ENCODE results near the gene PSMA2.
"Not testable (repeated sequence)": the region's sequence is repeated elsewhere in the genome, so short reads cannot be mapped to it uniquely, and the experiment has no call there.

PSMA2 gene

DNA sequence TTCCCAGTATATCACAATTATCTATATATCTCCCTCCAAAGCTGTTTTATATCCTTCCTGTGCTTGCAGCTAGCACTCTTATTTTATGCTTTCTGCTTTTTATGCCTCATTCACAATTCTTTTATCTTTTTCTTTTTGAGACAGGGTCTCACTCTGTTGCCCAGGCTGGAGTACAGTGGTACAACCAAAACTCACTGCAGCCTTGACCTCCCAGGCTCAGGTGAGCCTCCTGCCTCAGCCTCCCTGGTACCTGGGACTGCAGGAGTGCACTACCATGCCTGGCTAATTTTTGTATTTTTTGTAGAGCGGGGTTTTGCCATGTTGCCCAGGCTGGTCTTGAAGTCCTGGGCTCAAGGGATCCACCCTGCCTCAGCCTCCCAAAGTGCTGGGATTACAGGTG is 25.8 kb downstream of the PSMA2 start:
- no peak for DNase-seq (ENCODE audit: low read depth)

DNA sequence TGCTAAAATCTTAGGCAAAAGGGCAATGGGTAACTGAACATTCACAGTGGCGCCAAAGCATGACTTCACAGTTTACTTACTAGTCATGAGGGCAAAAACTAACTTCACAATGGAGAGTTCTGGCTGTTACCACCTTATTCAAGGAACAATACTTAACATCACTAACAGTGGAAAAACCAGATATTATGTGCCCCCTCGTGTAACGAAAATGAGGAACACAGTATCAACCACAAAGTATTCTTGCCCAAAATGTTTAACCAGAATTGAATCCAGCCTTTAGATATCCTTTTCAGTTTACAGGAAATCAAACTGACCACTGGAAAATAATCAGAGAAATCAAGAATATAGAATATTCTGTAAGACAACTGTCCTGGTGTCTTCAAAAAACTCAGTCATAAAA is 29.6 kb downstream of the PSMA2 start:
- no peak for DNase-seq (ENCODE audit: low read depth)

DNA sequence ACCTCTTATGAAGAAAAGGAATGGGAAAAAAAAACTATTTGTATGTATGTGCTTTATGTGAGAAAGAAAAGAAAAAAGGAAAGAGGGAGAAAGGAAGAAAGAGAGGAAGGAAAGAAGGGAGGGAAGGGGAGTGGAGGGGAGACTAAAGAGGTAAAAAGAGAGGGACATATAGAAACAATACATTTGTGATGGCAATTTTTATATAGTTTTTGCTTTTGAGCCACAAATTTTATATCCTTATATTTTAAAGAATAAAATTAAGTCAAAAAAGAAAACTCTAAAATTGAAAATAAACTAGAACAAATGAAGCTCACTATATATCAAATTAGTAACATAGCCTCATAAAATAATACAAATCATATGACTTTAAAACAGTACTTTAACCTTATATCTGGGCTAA is 31.1 kb downstream of the PSMA2 start:
- no peak for DNase-seq (ENCODE audit: low read depth)

DNA sequence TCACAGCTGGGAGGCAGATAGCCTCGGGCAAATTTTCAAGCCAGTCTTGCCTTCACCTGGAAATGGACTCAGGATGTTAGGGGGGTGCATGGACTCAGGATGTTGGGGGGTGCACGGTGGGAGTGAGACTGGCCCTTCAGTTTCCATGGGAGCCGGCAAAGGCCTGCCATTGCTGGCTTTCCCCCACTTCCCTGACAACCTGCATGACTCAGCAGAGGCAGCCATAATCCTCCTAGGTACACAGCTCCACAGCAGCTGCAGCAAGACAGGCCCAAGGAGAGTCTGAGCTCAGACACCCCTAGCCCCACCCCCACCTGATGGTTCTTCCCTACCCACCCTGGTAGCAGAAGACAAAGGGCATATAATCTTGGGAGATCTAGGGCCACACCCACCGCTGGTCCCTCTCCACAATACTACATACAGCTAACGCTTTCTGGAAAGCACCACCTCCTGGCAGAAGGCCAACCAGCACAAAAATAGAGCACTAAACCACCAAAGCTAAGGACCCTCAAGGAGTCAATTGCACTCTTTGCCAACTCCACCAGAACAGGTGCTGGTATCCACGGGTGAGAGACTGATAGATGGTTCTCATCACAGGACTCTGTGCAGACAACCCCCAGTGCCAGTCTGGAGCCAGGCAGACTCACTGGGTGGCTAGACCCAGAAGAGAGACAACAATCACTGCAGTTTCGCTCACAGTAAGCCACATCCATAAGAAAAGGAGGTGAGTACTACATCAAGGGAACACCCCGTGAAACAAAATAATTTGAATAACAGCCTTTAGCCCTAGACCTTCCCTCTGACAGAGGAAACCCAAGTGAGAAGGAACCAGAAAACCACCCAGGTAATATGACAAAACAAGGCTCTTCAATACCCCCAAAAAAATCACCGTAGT is 38.4 kb downstream of the PSMA2 start:
- DNase-seq (ENCODE audit: low read depth), result no peak

DNA sequence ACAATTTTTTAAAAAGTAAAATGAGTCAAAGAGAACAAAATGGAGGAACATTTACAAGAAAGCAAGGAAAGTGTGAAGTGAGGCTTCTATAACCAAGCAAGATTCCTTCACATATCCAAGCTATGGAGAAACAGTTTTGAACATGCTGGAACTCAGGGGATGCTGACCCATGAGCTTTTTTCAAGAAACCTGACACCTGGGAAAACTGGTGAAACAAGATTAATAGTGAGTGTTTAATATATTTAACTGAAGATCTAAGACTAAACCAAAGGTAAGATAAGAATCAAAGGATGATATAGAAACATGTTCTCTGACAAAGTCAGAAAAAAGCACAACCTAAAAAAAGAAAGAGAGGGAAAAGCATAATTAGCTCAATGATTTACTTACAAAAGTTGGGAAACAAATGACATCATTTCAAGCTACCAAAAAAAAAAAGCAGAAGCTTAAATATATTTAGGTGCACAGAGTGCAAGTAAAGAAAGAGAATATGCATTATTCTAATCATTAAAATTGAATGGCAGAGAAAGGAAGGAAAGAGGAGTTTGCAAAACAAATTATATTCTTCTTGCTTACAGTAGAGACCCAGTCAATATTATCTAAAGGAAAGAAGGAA is 45.0 kb downstream of the PSMA2 start:
- DNase-seq (ENCODE audit: low read depth), result no peak

DNA sequence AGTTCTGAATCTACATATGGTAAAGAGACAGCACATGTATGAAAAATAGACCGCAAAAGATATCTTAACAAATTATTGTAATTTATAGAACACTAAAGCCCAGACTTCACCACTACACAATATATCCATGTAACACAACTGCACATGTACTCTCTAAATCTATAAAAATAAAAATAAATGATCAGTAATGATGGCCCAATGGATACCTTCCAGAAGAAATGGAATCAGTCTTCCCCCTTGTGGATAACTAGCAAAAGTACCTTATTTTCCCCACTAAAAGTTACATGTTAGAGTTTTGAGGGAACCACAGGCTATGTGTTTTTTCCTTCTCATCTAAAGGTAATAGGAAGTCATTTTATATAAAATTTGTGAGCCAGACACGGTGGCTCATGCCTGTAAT is 45.8 kb downstream of the PSMA2 start:
- DNase-seq (ENCODE audit: low read depth), result no peak

DNA sequence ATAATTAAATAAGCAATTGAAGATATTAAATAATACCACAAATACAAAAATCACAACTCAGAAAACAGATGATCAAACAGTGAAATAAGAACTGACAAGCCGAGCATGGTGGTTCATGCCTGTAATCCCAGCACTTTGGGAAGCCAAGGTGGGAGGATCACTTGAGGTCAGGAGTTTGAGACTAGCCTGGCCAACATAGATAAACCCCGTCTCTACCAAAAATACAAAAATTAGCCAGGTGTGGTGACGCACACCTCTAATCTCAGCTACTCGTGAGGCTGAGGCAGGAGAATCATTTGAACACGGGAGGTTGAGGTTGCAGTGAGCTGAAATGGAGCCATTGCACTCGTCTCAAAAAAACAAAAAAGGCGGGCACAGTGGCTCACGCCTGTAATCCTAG is 46.8 kb downstream of the PSMA2 start:
- DNase-seq (ENCODE audit: low read depth), result not testable (repeated sequence)

DNA sequence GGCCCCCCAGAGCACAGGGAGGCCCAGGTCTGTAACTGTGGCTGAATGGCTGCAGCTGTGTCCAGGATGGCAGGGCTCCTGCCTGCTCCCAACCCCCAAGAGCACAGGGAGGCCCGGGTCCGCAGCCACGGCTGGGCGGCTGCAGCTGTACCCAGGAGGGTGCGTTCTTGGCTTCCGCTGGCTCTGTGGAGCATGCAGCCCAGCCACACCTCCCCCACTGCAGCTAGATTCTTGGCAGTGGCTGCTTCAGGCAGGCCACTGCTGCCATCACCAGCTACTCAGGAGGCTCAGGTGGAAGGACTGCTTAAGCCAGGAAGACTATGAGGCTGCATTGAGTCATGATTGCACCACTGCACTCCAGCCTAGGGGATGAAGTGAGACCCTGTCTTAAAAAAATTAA is 48.0 kb downstream of the PSMA2 start:
- no peak for DNase-seq (ENCODE audit: low read depth)

DNA sequence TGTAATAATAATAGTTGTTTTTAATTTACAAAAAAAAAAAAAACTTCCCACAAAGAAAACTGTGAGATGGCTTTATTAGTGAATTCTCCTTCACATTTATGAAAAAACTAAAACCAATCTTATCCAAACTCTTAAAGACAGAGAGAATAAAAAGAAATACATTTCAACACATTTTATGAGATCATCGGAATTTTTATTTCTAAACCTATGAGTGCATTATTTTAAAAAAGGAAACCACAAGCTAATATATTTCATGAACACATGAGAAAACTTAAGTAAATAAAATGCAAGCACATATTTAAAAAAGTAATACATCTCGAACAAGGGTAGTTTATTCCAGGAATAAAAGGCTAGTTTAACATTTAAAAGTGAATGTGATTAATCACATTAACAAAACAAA is 51.6 kb downstream of the PSMA2 start:
- DNase-seq (ENCODE audit: low read depth), result no peak

DNA sequence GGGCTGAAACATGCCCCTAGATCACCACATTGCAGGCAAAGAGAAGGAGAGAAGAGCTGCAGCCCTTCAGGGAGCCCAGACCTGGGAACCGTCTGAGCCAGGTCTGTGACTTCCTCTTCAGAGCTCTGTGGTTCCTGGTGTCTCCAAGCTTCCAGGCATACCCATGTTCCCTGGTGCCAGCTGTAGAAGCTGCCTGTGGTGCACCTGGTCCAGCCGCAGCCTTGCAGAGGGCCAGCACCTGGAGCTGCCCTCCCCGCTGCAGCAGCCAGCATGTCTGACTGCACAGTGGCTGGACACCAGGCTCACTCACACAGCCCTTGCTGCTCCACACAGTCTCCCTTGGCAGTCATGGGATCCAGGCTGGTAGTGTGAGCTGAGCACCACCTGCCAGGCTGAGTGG is 53.7 kb downstream of the PSMA2 start:
- no peak for DNase-seq (ENCODE audit: low read depth)

DNA sequence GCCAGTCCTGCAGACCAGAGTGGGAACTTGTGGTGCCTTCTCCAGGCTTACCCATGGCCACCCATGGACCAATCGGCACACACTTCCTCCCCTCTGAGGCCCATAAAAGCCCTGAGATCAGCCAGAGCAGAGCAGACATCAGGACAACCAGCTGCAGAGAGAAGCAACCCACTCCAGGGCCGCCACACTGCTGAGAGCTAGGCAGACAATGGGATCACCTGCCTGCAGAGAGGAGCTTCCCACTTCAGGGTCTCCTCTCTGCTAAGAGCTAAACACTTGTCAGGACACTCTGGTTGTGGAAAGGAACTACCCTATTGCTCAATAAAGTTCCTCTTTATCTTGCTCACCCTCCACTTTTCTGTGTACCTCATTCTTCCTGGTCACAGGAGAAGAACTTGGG is 54.1 kb downstream of the PSMA2 start:
- no peak for DNase-seq (ENCODE audit: low read depth)

DNA sequence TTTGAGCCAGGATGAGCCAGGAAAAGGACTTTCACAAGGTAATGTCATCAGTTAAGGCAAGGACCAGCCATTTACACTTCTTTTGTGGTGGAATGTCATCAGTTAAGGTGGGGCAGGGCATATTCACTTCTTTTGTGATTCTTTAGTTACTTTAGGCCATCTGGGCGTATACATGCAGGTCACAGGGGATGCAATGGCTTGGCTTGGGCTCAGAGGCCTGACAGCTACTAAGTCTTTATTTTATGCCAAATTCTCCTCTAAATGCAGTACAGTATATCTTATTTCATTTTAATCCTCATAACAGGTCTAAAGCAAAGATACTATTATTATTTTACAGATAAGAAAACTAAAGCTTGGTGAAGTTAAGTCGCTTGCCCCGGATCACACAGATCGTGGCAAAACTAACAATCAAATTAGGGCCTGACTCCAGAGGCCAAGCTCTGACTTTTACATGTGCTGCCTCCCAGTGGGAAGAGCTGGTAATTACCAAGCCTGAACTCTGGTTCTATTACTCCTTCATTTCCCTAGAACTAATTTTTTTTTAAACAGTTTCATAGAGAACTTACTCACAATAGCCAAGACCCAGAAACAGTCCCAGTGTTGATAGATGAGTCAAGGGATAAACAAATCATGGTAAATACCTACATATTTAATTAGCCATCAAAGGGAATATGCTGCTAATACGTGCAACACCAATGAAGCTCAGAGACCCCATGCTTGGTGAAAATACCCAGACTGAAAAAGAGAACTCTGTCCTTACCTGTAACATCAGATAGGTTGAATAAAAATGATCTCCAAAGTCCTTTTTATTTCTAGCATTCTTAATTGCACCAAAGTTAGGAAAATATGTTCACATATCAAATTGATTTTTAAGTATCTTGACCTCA is 55.5 kb downstream of the PSMA2 start:
- DNase-seq (ENCODE audit: low read depth), result no peak

DNA sequence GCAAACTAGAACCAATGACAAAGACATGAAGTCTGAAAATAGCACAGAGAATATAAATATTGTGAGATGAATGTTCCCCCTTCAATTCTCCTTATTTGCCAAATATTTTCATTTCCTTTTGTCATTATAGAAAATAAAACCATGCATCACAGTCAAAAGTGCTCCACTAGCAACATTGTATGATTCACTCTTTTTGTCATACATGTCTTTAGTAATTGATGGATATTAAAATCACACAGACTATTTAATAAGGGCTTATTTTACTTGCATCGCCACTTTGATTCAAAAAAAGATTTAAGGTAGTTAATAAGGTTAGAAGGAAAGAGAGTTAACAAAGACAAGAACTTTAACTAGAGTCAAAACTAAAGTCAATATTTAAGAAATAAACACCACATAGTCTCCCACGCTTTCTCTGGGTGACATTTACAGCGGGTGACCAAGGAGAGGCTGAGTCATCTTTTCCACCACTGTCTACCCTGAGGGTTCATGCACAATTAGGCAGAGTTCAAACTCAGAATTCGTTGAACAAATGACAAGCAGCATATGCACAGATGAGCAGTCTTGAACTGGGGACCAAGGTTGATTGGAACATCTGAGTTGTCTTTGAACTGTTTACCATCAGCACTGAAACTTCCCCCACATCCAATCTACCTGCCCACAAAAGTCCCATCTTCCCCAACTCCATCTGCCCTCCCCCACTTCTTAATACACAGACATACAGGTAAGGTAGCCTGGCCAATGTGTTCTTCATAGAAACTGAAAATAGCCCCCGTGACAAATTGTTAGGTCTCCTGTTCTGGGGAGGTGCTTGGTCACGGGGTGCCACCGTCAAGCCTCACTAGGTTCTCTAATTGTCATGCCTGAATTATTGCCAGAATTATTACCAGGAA is 62.6 kb downstream of the PSMA2 start:
- DNase-seq (ENCODE audit: low read depth), result no peak

DNA sequence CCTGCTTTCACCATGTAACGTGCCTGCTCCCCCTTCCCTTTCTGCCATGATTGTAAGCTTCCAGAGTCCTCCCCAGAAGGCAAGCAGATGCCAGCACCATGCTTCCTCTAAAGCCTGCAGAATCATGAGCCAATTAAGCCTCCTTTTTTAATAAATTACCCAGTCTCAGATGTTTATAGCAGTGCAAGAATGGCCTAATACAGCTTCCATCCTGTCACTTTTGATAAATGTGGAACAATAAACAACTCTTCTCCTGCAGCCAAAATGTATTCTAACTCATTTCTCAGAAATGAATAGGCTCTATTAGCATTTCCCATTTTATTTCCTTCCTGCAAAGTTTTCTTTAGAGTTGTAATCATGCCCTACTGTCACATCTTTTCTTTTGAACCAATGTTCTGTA is 63.5 kb downstream of the PSMA2 start:
- no peak for DNase-seq (ENCODE audit: low read depth)
